Motor neuron (in vitro differentiated cells): ENCODE results near the gene DMD. TPM values are rescaled to one million over a fixed set of nuclear protein-coding genes. Genes with fewer than 3 reads are reported as not detected.

Experiments used
- ATAC-seq, 8 experiments: fragments of 200-7000 bp; cut with Tn5 transposase; replicated peaks in 6 of 8; 2 replicates each; pipeline ENCODE4 v1.8.0; 2021; ENCODE audit warnings: mild to moderate bottlenecking in 8 of 8, moderate library complexity in 8 of 8
- H3K27ac ChIP-seq, 2 donors: fragments of 250-450 bp; sonication (Bioruptor Pico); 2 replicates each; pipeline ENCODE4 v1.9.0; 2021; ENCODE audit warnings: antibody characterized with exemption in 2 of 2, mild to moderate bottlenecking in 2 of 2, moderate library complexity in 1 of 2
- H3K4me1 ChIP-seq, 2 donors: fragments of 250-450 bp; sonication (Bioruptor Pico); replicated peaks in 1 of 2; 2 replicates each; pipeline ENCODE4 v1.6.1; 2021; ENCODE audit warnings: antibody characterized with exemption in 2 of 2, mild to moderate bottlenecking in 2 of 2, moderate library complexity in 1 of 2
- H3K4me3 ChIP-seq, 5 donors: fragments of 250-450 bp; sonication (Bioruptor Pico); 2 replicates each; pipeline ENCODE4 v1.9.0; 2021; ENCODE audit warnings: antibody characterized with exemption in 5 of 5, mild to moderate bottlenecking in 5 of 5, moderate library complexity in 4 of 5
- WGBS, 10 experiments: fragments of 450-650 bp; shearing (Covaris generic); methylation state at CpG; one replicate each; pipeline ENCODE4 v1.0.0; 2022; 5-methylcytosine and 5-hydroxymethylcytosine counted together
- in situ Hi-C, 9 experiments: fragments of 400-800 bp; cut with MboI; loops; one replicate each; pipeline ENCODE4 v1.15.0; 2021; ENCODE audit warnings: low sequenced_read_pairs in 9 of 9, low pct_unique_long_range_greater_than_20kb in 2 of 9; ENCODE audit not compliant: unreplicated experiment in 9 of 9
- total RNA-seq, 8 experiments: library from RNA; unstranded; fragments of 300-600 nt; gene quantifications; 2 replicates each; pipeline versions ENCODE4 v1.2.3 to v1.2.4, GENCODE V29; 2022

Gene DMD
- total RNA-seq, 8 experiments from 2014 or later, result 3.9 to 378 (median 10.5) TPM

- Histone ChIP-seq H3K4me1 (no peaks in the 10 kb centered on the region), H3K4me3 (no peak overlapping the region), H3K27ac (no peak overlapping the region)
- ATAC-seq, result no peak
- WGBS, 10 experiments, result 0 to 100% (median 58%) methylated on average over 1 to 4 of the region's 17 CpGs; no CpG with 5 or more reads in 5 of the 10 experiments
- in situ Hi-C loops, result no loop called here
Observed at GRCh38 chrX:32867781-32868523, 343.4 kb downstream of the DMD start.

GRCh38 chrX:32852203-32852602 lies 359.1 kb downstream of the DMD start:
- ATAC-seq, result no peak
- in situ Hi-C loops, result no loop called here
- no peaks in the 10 kb centered on the region for H3K4me1 ChIP-seq
- H3K4me3 ChIP-seq, result no peak overlapping the region
- H3K27ac ChIP-seq, result no peak overlapping the region
- 33 to 71% methylated on average over 1 of the region's 1 CpG; no CpG with 5 or more reads in 8 of the 10 experiments for WGBS, 10 experiments

GRCh38 chrX:32851556-32851955 lies 359.8 kb downstream of the DMD start:
- H3K4me3 ChIP-seq, result no peak overlapping the region
- H3K27ac ChIP-seq, result no peak overlapping the region
- in situ Hi-C loops, result no loop called here
- H3K4me1 ChIP-seq, result no peaks in the 10 kb centered on the region
- no peak for ATAC-seq
- WGBS, 10 experiments, result 0 to 20% methylated on average over 1 of the region's 5 CpGs; no CpG with 5 or more reads in 8 of the 10 experiments

- WGBS, 10 experiments, result 0 to 100% (median 54%) methylated on average over 1 to 5 of the region's 5 CpGs; no CpG with 5 or more reads in 3 of the 10 experiments
- H3K27ac ChIP-seq, result no peak overlapping the region
- ATAC-seq, result no peak
- no peak overlapping the region for H3K4me3 ChIP-seq
- H3K4me1 ChIP-seq, result no peaks in the 10 kb centered on the region
- in situ Hi-C loops, result no loop called here
Observed at GRCh38 chrX:32847921-32848320, 363.4 kb downstream of the DMD start.

- no peak for ATAC-seq
- WGBS, 10 experiments, result 10 to 83% (median 27%) methylated on average over 2 of the region's 4 CpGs; no CpG with 5 or more reads in 7 of the 10 experiments
Observed at GRCh38 chrX:32842053-32842452, 369.3 kb downstream of the DMD start.

GRCh38 chrX:32839781-32840180 lies 371.6 kb downstream of the DMD start:
- ATAC-seq, result no peak
- in situ Hi-C loops, result no loop called here
- Histone ChIP-seq H3K27ac (no peak overlapping the region), H3K4me1 (no peaks in the 10 kb centered on the region), H3K4me3 (no peak overlapping the region)
- WGBS, 10 experiments, result 58 to 90% (median 60%) methylated on average over 1 to 3 of the region's 6 CpGs; no CpG with 5 or more reads in 7 of the 10 experiments

More at GRCh38 chrX:32842053-32842452, 369.3 kb downstream of the DMD start:
- no peak overlapping the region for H3K4me3 ChIP-seq
- no peak overlapping the region for H3K27ac ChIP-seq
- in situ Hi-C loops, result no loop called here
- H3K4me1 ChIP-seq, result no peaks in the 10 kb centered on the region

GRCh38 chrX:32825009-32825408 lies 386.3 kb downstream of the DMD start:
- Histone ChIP-seq H3K27ac (no peak overlapping the region), H3K4me3 (no peak overlapping the region), H3K4me1 (no peaks in the 10 kb centered on the region)
- ATAC-seq, result no peak
- in situ Hi-C loops, result no loop called here
- WGBS, 10 experiments, result 0 to 42% methylated on average over 1 to 2 of the region's 2 CpGs; no CpG with 5 or more reads in 8 of the 10 experiments

- Histone ChIP-seq H3K4me1 (no peaks in the 10 kb centered on the region), H3K27ac (no peak overlapping the region), H3K4me3 (no peak overlapping the region)
- in situ Hi-C loops, result no loop called here
- no peak for ATAC-seq
- WGBS, 10 experiments, result 34% methylated on average over 8 of the region's 10 CpGs; no CpG with 5 or more reads in 9 of the 10 experiments
Observed at GRCh38 chrX:32804034-32804433, 407.3 kb downstream of the DMD start.

- 14 to 80% (median 50%) methylated on average over 1 to 3 of the region's 3 CpGs; no CpG with 5 or more reads in 5 of the 10 experiments for whole genome bisulfite sequencing, 10 experiments
- Histone ChIP-seq H3K27ac (no peak overlapping the region), H3K4me1 (no peaks in the 10 kb centered on the region), H3K4me3 (no peak overlapping the region)
- in situ Hi-C loops, result no loop called here
- no peak for ATAC-seq
Observed at GRCh38 chrX:32798990-32799389, 412.4 kb downstream of the DMD start.

- no peak overlapping the region for H3K27ac ChIP-seq
- no peak overlapping the region for H3K4me3 ChIP-seq
- in situ Hi-C loops, result no loop called here
- 11 to 83% (median 17%) methylated on average over 1 of the region's 1 CpG; no CpG with 5 or more reads in 5 of the 10 experiments for WGBS, 10 experiments
- ATAC-seq, result no peak
- no peaks in the 10 kb centered on the region for H3K4me1 ChIP-seq
Observed at GRCh38 chrX:32788936-32789335, 422.4 kb downstream of the DMD start.

GRCh38 chrX:32780109-32780508 lies 431.2 kb downstream of the DMD start:
- WGBS, 10 experiments, result 17 to 80% (median 47%) methylated on average over 1 to 4 of the region's 4 CpGs; no CpG with 5 or more reads in 5 of the 10 experiments
- in situ Hi-C loops, result no loop called here

GRCh38 chrX:32778965-32779364 lies 432.4 kb downstream of the DMD start:
- ATAC-seq, result no peak
- Histone ChIP-seq H3K4me3 (no peak overlapping the region), H3K27ac (no peak overlapping the region), H3K4me1 (no peaks in the 10 kb centered on the region)
- in situ Hi-C loops, result no loop called here
- WGBS, 10 experiments, result 0 to 92% (median 50%) methylated on average over 1 to 4 of the region's 4 CpGs; no CpG with 5 or more reads in 1 of the 10 experiments

More at GRCh38 chrX:32780109-32780508, 431.2 kb downstream of the DMD start:
- H3K4me1 ChIP-seq, result no peaks in the 10 kb centered on the region
- no peak for ATAC-seq
- H3K4me3 ChIP-seq, result no peak overlapping the region
- H3K27ac ChIP-seq, result no peak overlapping the region

GRCh38 chrX:32774966-32775365 lies 436.4 kb downstream of the DMD start:
- ATAC-seq, result no peak
- in situ Hi-C loops, result no loop called here
- Histone ChIP-seq H3K4me3 (no peak overlapping the region), H3K27ac (no peak overlapping the region), H3K4me1 (no peaks in the 10 kb centered on the region)
- WGBS, 10 experiments, result 0 to 57% methylated on average over 1 of the region's 3 CpGs; no CpG with 5 or more reads in 8 of the 10 experiments

- H3K27ac ChIP-seq, result no peak overlapping the region
- H3K4me1 ChIP-seq, result no peaks in the 10 kb centered on the region
- WGBS, 10 experiments, result 17% methylated on average over 1 of the region's 1 CpG; no CpG with 5 or more reads in 9 of the 10 experiments
- no peak overlapping the region for H3K4me3 ChIP-seq
- in situ Hi-C loops, result no loop called here
- peak in 3 of 8 experiments; percentile 42 to 54 (median 44) for ATAC-seq
Observed at GRCh38 chrX:32749070-32749469, 462.3 kb downstream of the DMD start.
